ENCODE results near the gene PSMA5.

PSMA5 gene

GRCh38 chr1:109472779-109473178, 46.5 kb upstream of the PSMA5 start:
- H3K18ac ChIP-seq (ENCODE audit: low read depth in 1 of 2, low read length in 2 of 2): no peak overlapping the region
- H4K8ac ChIP-seq (ENCODE audit: low read length): no peak overlapping the region
- no peak overlapping the region for H2BK12ac ChIP-seq (ENCODE audit: low read length in 2 of 2)
- no peak overlapping the region for H3K27ac ChIP-seq (ENCODE audit: low read length, poor library complexity, severe bottlenecking)
- H3K9me3 ChIP-seq (ENCODE audit: control insufficient read depth, low read length): no peaks in the 10 kb centered on the region
- WGBS: 51% methylated on average over 3 of the region's 3 CpGs
- H2AFZ ChIP-seq (ENCODE audit: low read depth, low read length): no peak overlapping the region
- H2AK5ac ChIP-seq (ENCODE audit: low read length, severe bottlenecking): no peak overlapping the region
- no peaks in the 10 kb centered on the region for H3K79me1 ChIP-seq (replicated peaks; ENCODE audit: low read length, poor library complexity, severe bottlenecking)
- no peak for DNase-seq
- no peak overlapping the region for H3K14ac ChIP-seq (ENCODE audit: low read length in 2 of 2)
- no peak overlapping the region for H3K23ac ChIP-seq (ENCODE audit: low read length in 2 of 2)
- H3K36me3 ChIP-seq (ENCODE audit: control insufficient read depth in 1 of 2, insufficient read depth in 2 of 2, low read depth in 1 of 2, low read length in 2 of 2): peaks cover 0 to 29% of the 10 kb centered on the region in 2 experiments
- H3K4me1 ChIP-seq (ENCODE audit: control insufficient read depth, insufficient read depth, low read depth, low read length): no peaks in the 10 kb centered on the region
- no peak overlapping the region for H3K4me2 ChIP-seq (ENCODE audit: low read length, poor library complexity, severe bottlenecking)
- H2BK5ac ChIP-seq (ENCODE audit: low read depth, low read length, poor library complexity, severe bottlenecking): no peak overlapping the region
- H3K27me3 ChIP-seq (ENCODE audit: control insufficient read depth in 1 of 2, insufficient read depth in 1 of 2, low read length in 2 of 2): peaks cover 0 to 90% of the 10 kb centered on the region in 2 experiments
- no peak overlapping the region for H3K4ac ChIP-seq (ENCODE audit: low read depth in 1 of 2, low read length in 2 of 2)
- H3K4me3 ChIP-seq (ENCODE audit: insufficient read depth in 1 of 2, low read depth in 1 of 2, low read length in 2 of 2): no peak overlapping the region
- no peak overlapping the region for H2BK15ac ChIP-seq (ENCODE audit: low read depth, poor library complexity, severe bottlenecking)
- H2BK120ac ChIP-seq (ENCODE audit: low read depth, low read length): no peak overlapping the region
- no peak overlapping the region for H3K9ac ChIP-seq (ENCODE audit: low read length)
- H4K91ac ChIP-seq (ENCODE audit: low read length): no peak overlapping the region

DNA sequence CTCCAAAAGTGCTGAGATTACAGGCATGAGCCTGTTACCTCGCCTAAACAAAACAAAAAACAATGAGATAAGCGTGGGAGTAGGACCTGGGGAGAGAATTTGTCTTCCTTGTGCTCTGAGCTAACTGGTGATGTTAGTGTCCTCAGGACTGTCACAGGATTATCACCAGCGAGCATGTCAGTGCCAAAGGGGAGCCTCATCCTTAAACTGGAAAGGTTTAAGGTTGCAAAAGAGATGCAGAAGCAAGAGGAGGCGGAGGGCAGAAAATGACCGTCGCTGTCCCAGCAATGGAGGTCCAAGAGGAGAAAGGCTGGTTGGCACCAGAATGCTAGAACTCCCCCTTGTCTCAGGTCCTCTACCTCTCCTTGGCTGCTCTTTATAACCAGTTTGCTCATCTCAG, 44.0 kb upstream of the PSMA5 start:
- Histone ChIP-seq H3K4me2 (ENCODE audit: low read length, poor library complexity, severe bottlenecking) (no peak overlapping the region), H4K8ac (ENCODE audit: low read length) (no peak overlapping the region)
- WGBS: 81% methylated on average over 6 of the region's 6 CpGs

DNA sequence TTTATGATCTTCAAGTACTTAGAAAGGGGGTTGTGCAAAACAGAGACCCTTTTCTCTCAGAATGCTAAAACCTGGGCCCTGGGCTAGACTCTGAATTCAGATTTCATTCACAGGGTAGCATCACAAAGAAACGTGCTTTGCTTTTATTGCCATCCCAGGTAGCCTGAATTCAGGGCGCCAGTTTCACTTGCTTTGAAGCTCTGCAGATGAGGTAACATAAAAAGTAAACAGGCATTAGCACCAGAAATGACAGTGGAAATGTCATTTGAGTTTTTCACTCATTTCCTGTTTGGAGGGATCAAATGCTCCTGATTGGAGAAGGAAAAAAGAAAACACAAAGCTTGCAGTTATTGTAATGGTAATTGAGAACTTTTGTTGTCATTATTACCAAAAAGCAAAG, 42.7 kb upstream of the PSMA5 start:
- H3K9me3 ChIP-seq (ENCODE audit: control insufficient read depth, low read length): no peaks in the 10 kb centered on the region
- no peak overlapping the region for H3K4me3 ChIP-seq (ENCODE audit: insufficient read depth in 1 of 2, low read depth in 1 of 2, low read length in 2 of 2)
- peaks cover 0 to 85% of the 10 kb centered on the region in 2 experiments for H3K27me3 ChIP-seq (ENCODE audit: control insufficient read depth in 1 of 2, insufficient read depth in 1 of 2, low read length in 2 of 2)
- peaks cover 9% of the 10 kb centered on the region for H3K4me1 ChIP-seq (ENCODE audit: control insufficient read depth, insufficient read depth, low read depth, low read length)
- H3K23ac ChIP-seq (ENCODE audit: low read length in 2 of 2): no peak overlapping the region
- H2BK120ac ChIP-seq (ENCODE audit: low read depth, low read length): no peak overlapping the region
- H3K4me2 ChIP-seq (ENCODE audit: low read length, poor library complexity, severe bottlenecking): no peak overlapping the region
- H2BK12ac ChIP-seq (ENCODE audit: low read length in 2 of 2): no peak overlapping the region
- H2AFZ ChIP-seq (ENCODE audit: low read depth, low read length): no peak overlapping the region
- no peak overlapping the region for H3K18ac ChIP-seq (ENCODE audit: low read depth in 1 of 2, low read length in 2 of 2)
- no peak overlapping the region for H3K4ac ChIP-seq (ENCODE audit: low read depth in 1 of 2, low read length in 2 of 2)
- no peaks in the 10 kb centered on the region for H3K79me1 ChIP-seq (replicated peaks; ENCODE audit: low read length, poor library complexity, severe bottlenecking)
- no peak overlapping the region for H3K14ac ChIP-seq (ENCODE audit: low read length in 2 of 2)
- no peak overlapping the region for H2BK15ac ChIP-seq (ENCODE audit: low read depth, poor library complexity, severe bottlenecking)
- 0% methylated on average over 2 of the region's 2 CpGs for WGBS
- no peak for DNase-seq
- no peak overlapping the region for H2AK5ac ChIP-seq (ENCODE audit: low read length, severe bottlenecking)
- no peak overlapping the region for H2BK5ac ChIP-seq (ENCODE audit: low read depth, low read length, poor library complexity, severe bottlenecking)
- H4K8ac ChIP-seq (ENCODE audit: low read length): no peak overlapping the region
- no peak overlapping the region for H3K9ac ChIP-seq (ENCODE audit: low read length)
- H4K91ac ChIP-seq (ENCODE audit: low read length): no peak overlapping the region
- H3K36me3 ChIP-seq (ENCODE audit: control insufficient read depth in 1 of 2, insufficient read depth in 2 of 2, low read depth in 1 of 2, low read length in 2 of 2): no peaks in the 10 kb centered on the region
- no peak overlapping the region for H3K27ac ChIP-seq (ENCODE audit: low read length, poor library complexity, severe bottlenecking)

More for the DNA sequence above, 44.0 kb upstream of the PSMA5 start:
- no peak for DNase-seq
- H2BK12ac ChIP-seq (ENCODE audit: low read length in 2 of 2): no peak overlapping the region
- no peak overlapping the region for H3K27ac ChIP-seq (ENCODE audit: low read length, poor library complexity, severe bottlenecking)
- no peak overlapping the region for H2BK5ac ChIP-seq (ENCODE audit: low read depth, low read length, poor library complexity, severe bottlenecking)
- H3K14ac ChIP-seq (ENCODE audit: low read length in 2 of 2): no peak overlapping the region
- H3K23ac ChIP-seq (ENCODE audit: low read length in 2 of 2): no peak overlapping the region
- peaks cover 0 to 7% of the 10 kb centered on the region in 2 experiments for H3K36me3 ChIP-seq (ENCODE audit: control insufficient read depth in 1 of 2, insufficient read depth in 2 of 2, low read depth in 1 of 2, low read length in 2 of 2)
- peaks cover 9% of the 10 kb centered on the region for H3K4me1 ChIP-seq (ENCODE audit: control insufficient read depth, insufficient read depth, low read depth, low read length)
- no peak overlapping the region for H3K4ac ChIP-seq (ENCODE audit: low read depth in 1 of 2, low read length in 2 of 2)
- peaks cover 0 to 85% of the 10 kb centered on the region in 2 experiments for H3K27me3 ChIP-seq (ENCODE audit: control insufficient read depth in 1 of 2, insufficient read depth in 1 of 2, low read length in 2 of 2)
- H2AK5ac ChIP-seq (ENCODE audit: low read length, severe bottlenecking): no peak overlapping the region
- H3K4me3 ChIP-seq (ENCODE audit: insufficient read depth in 1 of 2, low read depth in 1 of 2, low read length in 2 of 2): no peak overlapping the region
- H2AFZ ChIP-seq (ENCODE audit: low read depth, low read length): no peak overlapping the region
- H4K91ac ChIP-seq (ENCODE audit: low read length): no peak overlapping the region
- H2BK15ac ChIP-seq (ENCODE audit: low read depth, poor library complexity, severe bottlenecking): no peak overlapping the region
- H3K79me1 ChIP-seq (replicated peaks; ENCODE audit: low read length, poor library complexity, severe bottlenecking): no peaks in the 10 kb centered on the region
- H3K9ac ChIP-seq (ENCODE audit: low read length): no peak overlapping the region
- H3K18ac ChIP-seq (ENCODE audit: low read depth in 1 of 2, low read length in 2 of 2): no peak overlapping the region
- no peak overlapping the region for H2BK120ac ChIP-seq (ENCODE audit: low read depth, low read length)
- no peaks in the 10 kb centered on the region for H3K9me3 ChIP-seq (ENCODE audit: control insufficient read depth, low read length)

- H3K4me3 ChIP-seq (ENCODE audit: insufficient read depth in 1 of 2, low read depth in 1 of 2, low read length in 2 of 2): peak overlapping the region in 1 of 2 experiments; percentile 78
- no peak overlapping the region for H2BK5ac ChIP-seq (ENCODE audit: low read depth, low read length, poor library complexity, severe bottlenecking)
- H3K9ac ChIP-seq (ENCODE audit: low read length): peak overlapping the region; percentile 72
- H2AFZ ChIP-seq (ENCODE audit: low read depth, low read length): no peak overlapping the region
- no peak overlapping the region for H3K23ac ChIP-seq (ENCODE audit: low read length in 2 of 2)
- H3K27me3 ChIP-seq (ENCODE audit: control insufficient read depth in 1 of 2, insufficient read depth in 1 of 2, low read length in 2 of 2): peaks cover 0 to 86% of the 10 kb centered on the region in 2 experiments
- no peaks in the 10 kb centered on the region for H3K79me1 ChIP-seq (replicated peaks; ENCODE audit: low read length, poor library complexity, severe bottlenecking)
- H3K9me3 ChIP-seq (ENCODE audit: control insufficient read depth, low read length): no peaks in the 10 kb centered on the region
- H3K4me2 ChIP-seq (ENCODE audit: low read length, poor library complexity, severe bottlenecking): no peak overlapping the region
- no peak overlapping the region for H3K18ac ChIP-seq (ENCODE audit: low read depth in 1 of 2, low read length in 2 of 2)
- no peak overlapping the region for H4K8ac ChIP-seq (ENCODE audit: low read length)
- no peak overlapping the region for H3K14ac ChIP-seq (ENCODE audit: low read length in 2 of 2)
- H2AK5ac ChIP-seq (ENCODE audit: low read length, severe bottlenecking): no peak overlapping the region
- no peaks in the 10 kb centered on the region for H3K36me3 ChIP-seq (ENCODE audit: control insufficient read depth in 1 of 2, insufficient read depth in 2 of 2, low read depth in 1 of 2, low read length in 2 of 2)
- H2BK120ac ChIP-seq (ENCODE audit: low read depth, low read length): no peak overlapping the region
- H3K27ac ChIP-seq (ENCODE audit: low read length, poor library complexity, severe bottlenecking): no peak overlapping the region
- no peak overlapping the region for H2BK12ac ChIP-seq (ENCODE audit: low read length in 2 of 2)
- no peak overlapping the region for H3K4ac ChIP-seq (ENCODE audit: low read depth in 1 of 2, low read length in 2 of 2)
- WGBS: 96% methylated on average over 1 of the region's 1 CpG
- DNase-seq: no peak
- H2BK15ac ChIP-seq (ENCODE audit: low read depth, poor library complexity, severe bottlenecking): no peak overlapping the region
- H3K4me1 ChIP-seq (ENCODE audit: control insufficient read depth, insufficient read depth, low read depth, low read length): peaks cover 9% of the 10 kb centered on the region
- no peak overlapping the region for H4K91ac ChIP-seq (ENCODE audit: low read length)
Observed at GRCh38 chr1:109468061-109468460, 41.8 kb upstream of the PSMA5 start.

Measured in mesenchymal stem cell (in vitro differentiated cells and primary cell).